ENCODE data around the gene CCDC197.

Gene CCDC197

DNA sequence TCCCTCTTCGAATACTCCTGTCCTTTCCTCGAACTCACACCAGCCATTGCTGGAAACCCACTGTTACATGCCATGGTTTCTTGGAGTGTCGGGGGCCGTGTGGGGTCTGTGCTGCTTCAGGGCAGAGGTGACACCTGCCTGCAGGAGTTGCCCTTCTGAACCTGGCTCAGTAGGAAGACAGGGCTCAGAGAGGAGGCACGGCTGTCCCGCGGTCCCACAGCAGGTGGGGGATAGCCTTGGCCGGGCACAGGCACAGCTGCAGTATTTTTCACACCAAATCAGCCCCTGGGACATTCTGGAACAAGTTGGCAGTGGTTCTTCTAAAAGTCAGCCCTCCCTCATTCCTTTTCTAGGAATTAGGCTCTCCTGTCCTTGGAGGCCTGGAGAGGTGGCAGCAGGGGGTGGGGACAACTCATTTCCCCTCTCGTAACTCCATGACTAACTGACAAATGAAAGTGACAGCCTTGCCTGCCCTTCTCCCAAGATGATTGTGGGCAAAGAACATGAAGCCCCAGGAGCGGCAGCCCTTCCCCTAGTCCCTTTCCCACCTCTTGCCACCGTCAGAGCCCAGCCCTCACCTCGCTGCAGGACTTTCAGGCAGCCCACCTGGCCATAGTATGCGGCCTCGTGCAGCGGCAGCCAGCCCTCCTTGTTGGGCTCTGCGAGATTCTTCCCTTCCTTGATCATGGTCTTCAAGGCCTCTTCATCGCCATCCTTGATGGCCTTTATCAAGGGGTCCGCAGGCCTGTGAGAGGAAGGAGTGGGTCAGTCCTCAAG, 43.2 kb upstream of the CCDC197 start:
- Histone ChIP-seq H3K4me2 (ENCODE audit: low read depth, low read length) (no peak overlapping the region), H2AFZ (ENCODE audit: low read length) (no peak overlapping the region), H3K27me3 (replicated peaks; ENCODE audit: insufficient read depth, low read length) (no peaks in the 10 kb centered on the region), H3K9ac (ENCODE audit: low read length) (no peak overlapping the region), H3K4me3 (ENCODE audit: low read length) (no peak overlapping the region), H3K9me2 (replicated peaks; ENCODE audit: insufficient read depth, low read length) (no peaks in the 10 kb centered on the region), H3K27ac (ENCODE audit: low read length) (no peak overlapping the region), H3F3A (ENCODE audit: insufficient read depth, low read length) (peaks cover 2% of the 10 kb centered on the region; the same call in 1 of the 2 replicates), H3K36me3 (replicated peaks; ENCODE audit: insufficient read depth, low read length) (no peaks in the 10 kb centered on the region), H3K9me3 (replicated peaks; ENCODE audit: insufficient read depth, low read length) (no peaks in the 10 kb centered on the region), H3K4me1 (ENCODE audit: low read length) (peaks cover 26% of the 10 kb centered on the region), H4K20me1 (ENCODE audit: insufficient read depth, low read length) (no peaks in the 10 kb centered on the region), H3K79me2 (ENCODE audit: low read length) (no peaks in the 10 kb centered on the region)
- no peak for DNase-seq
- TF ChIP-seq EZH2phosphoT487 (IDR thresholded peaks at IDR 0.05; ENCODE audit: low read length) (no peak), EZH2 (optimal IDR thresholded peaks at IDR 0.05; ENCODE audit: low read depth, low read length) (no peak)
- TF ChIP-seq, protein P1, sequence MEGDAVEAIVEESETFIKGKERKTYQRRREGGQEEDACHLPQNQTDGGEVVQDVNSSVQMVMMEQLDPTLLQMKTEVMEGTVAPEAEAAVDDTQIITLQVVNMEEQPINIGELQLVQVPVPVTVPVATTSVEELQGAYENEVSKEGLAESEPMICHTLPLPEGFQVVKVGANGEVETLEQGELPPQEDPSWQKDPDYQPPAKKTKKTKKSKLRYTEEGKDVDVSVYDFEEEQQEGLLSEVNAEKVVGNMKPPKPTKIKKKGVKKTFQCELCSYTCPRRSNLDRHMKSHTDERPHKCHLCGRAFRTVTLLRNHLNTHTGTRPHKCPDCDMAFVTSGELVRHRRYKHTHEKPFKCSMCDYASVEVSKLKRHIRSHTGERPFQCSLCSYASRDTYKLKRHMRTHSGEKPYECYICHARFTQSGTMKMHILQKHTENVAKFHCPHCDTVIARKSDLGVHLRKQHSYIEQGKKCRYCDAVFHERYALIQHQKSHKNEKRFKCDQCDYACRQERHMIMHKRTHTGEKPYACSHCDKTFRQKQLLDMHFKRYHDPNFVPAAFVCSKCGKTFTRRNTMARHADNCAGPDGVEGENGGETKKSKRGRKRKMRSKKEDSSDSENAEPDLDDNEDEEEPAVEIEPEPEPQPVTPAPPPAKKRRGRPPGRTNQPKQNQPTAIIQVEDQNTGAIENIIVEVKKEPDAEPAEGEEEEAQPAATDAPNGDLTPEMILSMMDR (IDR thresholded peaks at IDR 0.05; ENCODE audit: low read length) = no peak

DNA sequence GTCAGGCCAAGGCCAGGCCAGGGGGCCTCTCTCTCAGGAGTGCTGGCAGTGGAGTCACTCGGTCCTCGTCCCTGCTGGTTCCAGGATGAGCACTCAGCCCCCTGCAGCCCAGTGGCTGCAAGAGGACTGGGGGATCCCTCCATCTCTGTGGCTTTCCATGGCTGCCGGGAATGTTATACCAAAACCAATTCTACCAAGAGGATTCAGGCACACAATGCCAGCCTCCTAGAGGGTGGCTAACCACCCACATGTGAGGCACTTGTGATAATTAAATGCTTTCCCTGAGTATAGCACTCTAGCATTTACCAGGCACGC, 42.6 kb upstream of the CCDC197 start:
- H3K4me1 ChIP-seq (ENCODE audit: low read length) = peaks cover 29% of the 10 kb centered on the region
- H3K9ac ChIP-seq (ENCODE audit: low read length) = no peak overlapping the region
- H3K9me2 ChIP-seq (replicated peaks; ENCODE audit: insufficient read depth, low read length) = no peaks in the 10 kb centered on the region
- TF ChIP-seq, protein P1 (IDR thresholded peaks at IDR 0.05; ENCODE audit: low read length) = no peak
- TF ChIP-seq EZH2phosphoT487 (IDR thresholded peaks at IDR 0.05; ENCODE audit: low read length) (no peak), EZH2 (optimal IDR thresholded peaks at IDR 0.05; ENCODE audit: low read depth, low read length) (no peak)
- H2AFZ ChIP-seq (ENCODE audit: low read length) = no peak overlapping the region
- no peaks in the 10 kb centered on the region for H3K9me3 ChIP-seq (replicated peaks; ENCODE audit: insufficient read depth, low read length)
- H3K4me3 ChIP-seq (ENCODE audit: low read length) = no peak overlapping the region
- DNase-seq = no peak
- no peaks in the 10 kb centered on the region for H3K36me3 ChIP-seq (replicated peaks; ENCODE audit: insufficient read depth, low read length)
- H3F3A ChIP-seq (ENCODE audit: insufficient read depth, low read length) = peaks cover 4% of the 10 kb centered on the region; the same call in 1 of the 2 replicates
- H3K79me2 ChIP-seq (ENCODE audit: low read length) = no peaks in the 10 kb centered on the region
- H3K27ac ChIP-seq (ENCODE audit: low read length) = no peak overlapping the region
- no peak overlapping the region for H3K4me2 ChIP-seq (ENCODE audit: low read depth, low read length)
- H3K27me3 ChIP-seq (replicated peaks; ENCODE audit: insufficient read depth, low read length) = no peaks in the 10 kb centered on the region
- no peaks in the 10 kb centered on the region for H4K20me1 ChIP-seq (ENCODE audit: insufficient read depth, low read length)

DNA sequence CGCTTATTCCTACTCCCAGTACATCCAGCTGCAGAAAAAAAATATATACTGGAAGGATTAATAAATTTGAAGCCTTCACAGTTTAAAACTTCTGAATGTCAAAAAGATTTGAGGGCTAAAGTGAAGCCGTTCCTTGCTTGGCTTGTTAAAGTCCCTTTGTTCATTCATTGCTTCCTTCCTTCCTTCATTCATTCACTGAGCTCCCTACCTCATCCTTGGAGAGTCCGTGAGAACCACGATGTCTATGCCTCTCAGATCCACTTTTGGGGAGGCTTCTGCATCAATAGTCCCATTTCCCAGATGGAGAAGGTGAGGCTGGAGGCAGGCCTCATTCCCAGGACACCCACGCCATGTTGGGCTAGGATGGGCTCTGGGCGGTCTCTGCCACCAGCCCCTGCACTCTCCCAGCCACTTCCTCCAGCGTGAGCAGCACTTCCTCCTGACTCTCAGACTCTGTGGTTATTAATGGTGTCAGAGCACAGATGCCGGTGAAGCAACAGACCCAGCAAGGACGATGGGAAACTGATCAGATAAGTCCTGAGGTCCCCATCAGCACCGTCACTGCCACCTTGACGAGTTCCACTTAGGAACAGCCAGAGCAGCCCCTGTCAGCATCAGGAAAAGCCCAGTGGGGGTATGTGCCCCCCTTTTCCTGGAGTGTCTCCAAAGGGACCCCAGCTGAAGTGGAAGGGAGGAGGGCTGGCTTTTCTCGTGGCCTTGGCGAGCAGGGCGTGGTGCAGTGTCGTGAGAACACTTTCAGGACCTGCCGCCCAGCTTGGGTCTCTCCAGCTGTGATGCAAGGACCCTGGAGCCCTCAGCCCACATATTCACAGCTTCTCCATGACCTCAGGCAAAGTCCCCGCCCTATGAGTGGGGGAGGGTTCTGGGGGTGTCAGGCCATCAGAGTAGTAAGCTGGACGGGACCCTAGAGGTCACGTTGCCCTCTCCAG, 41.9 kb upstream of the CCDC197 start:
- H3F3A ChIP-seq (ENCODE audit: insufficient read depth, low read length) = peaks cover 6% of the 10 kb centered on the region; the same call in 1 of the 2 replicates
- no peaks in the 10 kb centered on the region for H3K79me2 ChIP-seq (ENCODE audit: low read length)
- no peaks in the 10 kb centered on the region for H4K20me1 ChIP-seq (ENCODE audit: insufficient read depth, low read length)
- no peak overlapping the region for H3K27ac ChIP-seq (ENCODE audit: low read length)
- no peak for DNase-seq
- peaks cover 35% of the 10 kb centered on the region for H3K4me1 ChIP-seq (ENCODE audit: low read length)
- H3K27me3 ChIP-seq (replicated peaks; ENCODE audit: insufficient read depth, low read length) = no peaks in the 10 kb centered on the region
- H3K9me3 ChIP-seq (replicated peaks; ENCODE audit: insufficient read depth, low read length) = no peaks in the 10 kb centered on the region
- H3K9me2 ChIP-seq (replicated peaks; ENCODE audit: insufficient read depth, low read length) = no peaks in the 10 kb centered on the region
- no peak overlapping the region for H3K4me2 ChIP-seq (ENCODE audit: low read depth, low read length)
- TF ChIP-seq EZH2phosphoT487 (IDR thresholded peaks at IDR 0.05; ENCODE audit: low read length) = no peak
- no peak overlapping the region for H2AFZ ChIP-seq (ENCODE audit: low read length)
- H3K4me3 ChIP-seq (ENCODE audit: low read length) = no peak overlapping the region
- H3K9ac ChIP-seq (ENCODE audit: low read length) = no peak overlapping the region
- H3K36me3 ChIP-seq (replicated peaks; ENCODE audit: insufficient read depth, low read length) = no peaks in the 10 kb centered on the region
